K562 (cell line): Measurements from ENCODE around the gene WBP1L. TPM values are rescaled to one million over a fixed set of nuclear protein-coding genes. Genes with fewer than 3 reads are reported as not detected.
A peak's percentile ranks its signal among the peaks of the same experiment; 100 is the strongest.

Source experiments
- ATAC-seq: fragments of 200-7000 bp; cut with Tn5 transposase; 3 replicates; pipeline ENCODE4 v1.9.1; 2020; ENCODE audit warnings: moderate library complexity
- BruUV-seq: library from RNA; stranded (reverse); fragments of 400-500 nt; replicated peaks from 2 replicates; lab custom pipeline; 2021; lab: Mats Ljungman, UMichigan
- CTCF ChIA-PET: fragments of 300-600 bp; formaldehyde crosslinking; extraction: SDS; loops from one replicate; lab custom pipeline; 2021; ENCODE audit warnings: low intra/inter-chr PET ratio; lab: Yijun Ruan, JAX
- POLR2A ChIA-PET: fragments of 300-600, 350-650 bp; sonication (Branson Sonifier 250); formaldehyde crosslinking; extraction: SDS; loops from one replicate; lab custom pipeline; 2021; ENCODE audit warnings: antibody characterized with exemption, inconsistent platforms; lab: Yijun Ruan, JAX
- DNase-seq, 4 experiments: peaks; one replicate each; pipeline versions ENCODE4 v3.0.0 to v3.0.0-alpha.2; 2011 to 2018; ENCODE audit warnings: low spot score in 3 of 4, mixed read lengths in 3 of 4; ENCODE audit errors: extremely low read depth in 1 of 4
- FAIRE-seq: peaks from 2 replicates; lab custom pipeline; 2011; peaks lifted over from hg19 to GRCh38; lab: Jason Lieb, UNC
- H2AFZ ChIP-seq: 2 replicates; pipeline ENCODE4 v1.6.0; 2011; ENCODE audit warnings: low read depth, low read length, control low read depth, inconsistent platforms
- H3K27ac ChIP-seq: fragments of 200-600 bp; 3 replicates; pipeline ENCODE4 v1.8.0; 2011; ENCODE audit warnings: low read depth, mild to moderate bottlenecking, control low read depth, inconsistent platforms, low read length, moderate library complexity, mixed read lengths; ENCODE audit errors: extremely low read depth
- H3K27me3 ChIP-seq, 2 experiments: fragments of 300-600 bp in 1 of 2; 2 replicates in 1 of 2; 3 replicates in 1 of 2; pipeline versions ENCODE4 v1.6.0 to v1.8.0; 2011; ENCODE audit warnings: inconsistent platforms in 2 of 2, low read length in 2 of 2, mild to moderate bottlenecking in 1 of 2, mixed read lengths in 1 of 2, moderate library complexity in 1 of 2; ENCODE audit not compliant: control insufficient read depth in 2 of 2, insufficient read depth in 2 of 2
- H3K36me3 ChIP-seq: fragments of 300-600 bp; 3 replicates; pipeline ENCODE4 v1.8.0; 2011; ENCODE audit warnings: mild to moderate bottlenecking, low read length, inconsistent platforms; ENCODE audit not compliant: control insufficient read depth, insufficient read depth
- H3K4me1 ChIP-seq, 2 experiments: fragments of 200-600 bp in 1 of 2; replicated peaks in 1 of 2; 2 replicates in 1 of 2; 3 replicates in 1 of 2; pipeline versions ENCODE4 v1.5.1 to v1.8.0; 2011; ENCODE audit warnings: inconsistent platforms in 2 of 2, low read length in 2 of 2, mild to moderate bottlenecking in 1 of 2, mixed read lengths in 1 of 2, moderate library complexity in 1 of 2; ENCODE audit not compliant: control insufficient read depth in 2 of 2, insufficient read depth in 2 of 2
- H3K4me2 ChIP-seq: 2 replicates; pipeline ENCODE4 v1.6.1; 2011; ENCODE audit warnings: low read length, control low read depth, inconsistent platforms, mixed read lengths; ENCODE audit not compliant: insufficient read depth
- H3K4me3 ChIP-seq: fragments of 200-600 bp; sonication (generic), shearing (Covaris generic); 2 replicates; pipeline ENCODE4 v1.5.1; 2016; ENCODE audit warnings: control low read depth, inconsistent platforms
- H3K79me2 ChIP-seq: fragments of 200-600 bp; 3 replicates; pipeline ENCODE4 v1.8.0; 2011; ENCODE audit warnings: low read length, inconsistent platforms; ENCODE audit not compliant: control insufficient read depth, insufficient read depth
- H3K9ac ChIP-seq, 2 experiments: 2 replicates each; pipeline versions ENCODE4 v1.6.0 to v1.6.1; 2011; ENCODE audit warnings: low read depth in 2 of 2, low read length in 2 of 2, control low read depth in 1 of 2, inconsistent platforms in 1 of 2, mild to moderate bottlenecking in 1 of 2, mixed read lengths in 1 of 2; ENCODE audit not compliant: insufficient read depth in 1 of 2
- H3K9me1 ChIP-seq: one replicate; pipeline ENCODE4 v1.6.0; 2011; ENCODE audit warnings: inconsistent platforms, mild to moderate bottlenecking, low read length, moderate library complexity; ENCODE audit not compliant: control insufficient read depth, insufficient read depth
- H3K9me3 ChIP-seq: replicated peaks from 2 replicates; pipeline ENCODE4 v1.5.1; 2011; ENCODE audit warnings: low read depth, low read length, inconsistent platforms; ENCODE audit not compliant: control insufficient read depth, insufficient read depth
- H4K20me1 ChIP-seq: replicated peaks from 2 replicates; pipeline ENCODE4 v1.6.1; 2011; ENCODE audit warnings: low read length, inconsistent platforms, mixed read lengths; ENCODE audit not compliant: control insufficient read depth, insufficient read depth
- BHLHE40 ChIP-seq: IDR thresholded peaks from 2 replicates; pipeline ENCODE4 v1.6.1; 2011; ENCODE audit warnings: low read length, improper control_type of control experiment
- HNRNPK ChIP-seq: fragments of 200-400 bp; formaldehyde crosslinking; IDR thresholded peaks from one replicate; pipeline ENCODE4 v1.6.1; 2018; ENCODE audit warnings: mild to moderate bottlenecking, low read depth, low read length; ENCODE audit not compliant: poor library complexity, severe bottlenecking
- POLR3A ChIP-seq: IDR thresholded peaks from 2 replicates; pipeline ENCODE4 v1.6.1; 2011; ENCODE audit warnings: borderline replicate concordance, mild to moderate bottlenecking, moderate library complexity; ENCODE audit not compliant: insufficient read length, insufficient read depth; ENCODE audit errors: extremely low read depth
- ZNF121 ChIP-seq: sonication (generic); formaldehyde crosslinking; conservative IDR thresholded peaks from 2 replicates; pipeline ENCODE4 v1.8.0; 2022; ENCODE audit warnings: missing genetic modification reagents
- ZNF316 ChIP-seq: fragments of 450-650 bp; IDR thresholded peaks from 2 replicates; pipeline ENCODE4 v1.6.1; 2016
- WGBS: fragments of 100-300 bp; shearing (Covaris generic); methylation state at CpG from one replicate; pipeline ENCODE4 v1.1.6; 2016; ENCODE audit warnings: low coverage, mixed read lengths; ENCODE audit not compliant: insufficient coverage; ENCODE audit errors: missing lambda C conversion rate; 5-methylcytosine and 5-hydroxymethylcytosine counted together
- in situ Hi-C: fragments of 300-500 bp; cut with MboI; formaldehyde crosslinking; loops from 4 replicates; pipeline ENCODE4 v1.15.0; 2018; ENCODE audit warnings: inconsistent platforms, mixed read lengths
- intact Hi-C: fragments of 100-400 bp; cut with micrococcal nuclease; formaldehyde crosslinking; loops from 2 replicates; pipeline ENCODE4 v1.14.2; 2022
- polyA plus RNA-seq, 8 experiments: library from polyadenylated mRNA; depleted of rRNA in 4 of 8; stranded (reverse) in 5 of 8; unstranded in 3 of 8; fragments of >200 nt; fragmentation: Nextera tagmentation in 2 of 8; fragmentation: Illumina TruSeq in 1 of 8; extraction: Ambion mirVana in 2 of 8; extraction: Trizol in 1 of 8; gene quantifications; 2 replicates each; pipeline versions ENCODE4 v1.2.1 to v1.2.3, GENCODE V29; 2011 to 2014; ENCODE audit warnings: inconsistent platforms in 1 of 8, missing spikeins in 1 of 8
- total RNA-seq, 7 experiments: library from RNA; depleted of rRNA in 6 of 7; stranded (reverse); fragments of >200 nt in 6 of 7; fragmentation: Illumina TruSeq in 2 of 7; extraction: Trizol in 2 of 7; gene quantifications; 2 replicates each; pipeline versions ENCODE4 v1.2.1 to v1.2.3, GENCODE V29; 2011 to 2021; ENCODE audit warnings: low replicate concordance in 1 of 7

WBP1L gene
- total and polyA plus RNA-seq, 9 of the 15 experiments (the other 6 are each of a cell fraction or from before 2014, with no cell fraction given): 3.2 to 14.4 (median 11.3) TPM

DNA sequence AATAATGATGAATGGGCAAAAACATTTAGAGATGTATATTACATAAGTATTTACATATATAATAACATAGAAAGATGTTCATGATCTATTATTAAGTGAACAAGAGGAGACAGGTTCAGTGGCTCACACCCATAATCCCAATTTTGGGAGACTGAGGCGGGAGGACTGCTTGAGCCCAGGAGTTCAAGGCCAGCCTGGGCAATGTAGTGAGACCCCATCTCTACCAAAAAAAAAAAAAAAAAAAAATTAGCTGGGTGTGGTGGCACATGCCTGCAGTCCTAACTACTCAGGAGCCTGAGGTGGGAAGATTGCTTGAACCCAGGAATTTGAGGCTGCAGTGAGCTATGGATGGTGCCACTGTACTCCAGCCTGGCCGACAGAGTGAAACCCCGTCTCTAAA is 42.0 kb upstream of the WBP1L start:
- Histone ChIP-seq H3K27me3 (no peaks in the 10 kb centered on the region), H3K9me3 (no peaks in the 10 kb centered on the region), H3K36me3 (no peaks in the 10 kb centered on the region), H3K9ac (no peak overlapping the region), H3K4me2 (no peak overlapping the region), H2AFZ (no peak overlapping the region), H3K27ac (no peak overlapping the region), H3K4me1 (peaks cover 4 to 7% of the 10 kb centered on the region in 2 experiments; a peak in 2 of 5 replicates), H3K79me2 (no peaks in the 10 kb centered on the region), H3K9me1 (no peaks in the 10 kb centered on the region), H4K20me1 (no peaks in the 10 kb centered on the region), H3K4me3 (no peak overlapping the region)
- intact Hi-C loops: no loop called here
- WGBS: 92% methylated on average over 3 of the region's 3 CpGs
- TF ChIP-seq ZNF316 (peak; percentile 36; the same call in 1 of the 2 replicates), BHLHE40 (no peak), ZNF121 (peak; percentile 47; the same call in 1 of the 2 replicates)
- BruUV-seq: no TSS peak
- CTCF ChIA-PET: no interaction called here
- POLR2A ChIA-PET: interaction anchor here (1.8 kb wide), 1 partner anchor 8 kb away, joined by 8 read pairs; no protein-coding TSS in a partner anchor
- ATAC-seq (no peak), FAIRE-seq (no peak), DNase-seq (no peak)
- in situ Hi-C loops: no loop called here

DNA sequence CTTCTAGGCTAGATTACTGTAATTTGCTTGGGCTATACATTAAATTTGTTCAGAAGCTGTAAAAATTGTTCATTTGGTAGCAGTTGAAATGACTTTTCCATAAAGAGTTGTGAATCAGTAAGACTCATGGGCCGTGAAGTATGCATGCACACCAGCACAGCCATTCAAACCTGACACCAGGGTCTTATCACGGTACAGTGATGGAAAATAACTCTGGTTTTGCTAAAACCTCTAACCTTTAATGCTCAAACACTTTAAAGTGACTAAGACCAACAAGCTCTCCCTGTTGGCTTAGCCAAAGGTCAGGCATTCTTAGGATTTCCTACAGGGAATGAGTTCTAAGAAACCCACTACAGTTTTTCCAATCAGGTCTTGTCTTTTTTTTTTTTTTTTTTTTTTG is 41.0 kb upstream of the WBP1L start:
- in situ Hi-C loops: no loop called here
- Histone ChIP-seq H3K4me2 (no peak overlapping the region), H3K9ac (no peak overlapping the region), H3K4me1 (peaks cover 4 to 7% of the 10 kb centered on the region in 2 experiments; a peak in 2 of 5 replicates), H3K27ac (no peak overlapping the region), H3K9me1 (no peaks in the 10 kb centered on the region), H2AFZ (no peak overlapping the region), H3K79me2 (no peaks in the 10 kb centered on the region), H3K4me3 (no peak overlapping the region), H4K20me1 (no peaks in the 10 kb centered on the region), H3K36me3 (no peaks in the 10 kb centered on the region), H3K9me3 (no peaks in the 10 kb centered on the region), H3K27me3 (no peaks in the 10 kb centered on the region)
- intact Hi-C loops: no loop called here
- FAIRE-seq: no peak
- no peak for TF ChIP-seq POLR3A
- no peak for TF ChIP-seq HNRNPK
- WGBS: 61% methylated on average over 2 of the region's 2 CpGs
- ChIA-PET POLR2A (no interaction called here), CTCF (no interaction called here)
- DNase-seq: no peak
- BruUV-seq: no TSS peak
- no peak for ATAC-seq
